PC-3 (cell line): Measurements from ENCODE around the gene PTCH1.

ENCODE experiments used
- CTCF ChIP-seq: fragments of 300-600 bp; sonication (generic); conservative IDR thresholded peaks from 2 replicates; pipeline ENCODE4 v1.5.1; 2017; ENCODE audit warnings: antibody characterized with exemption, low read depth, mild to moderate bottlenecking, low read length
- EZH2 ChIP-seq: fragments of 300-600 bp; sonication (generic); IDR thresholded peaks from one replicate; pipeline ENCODE4 v1.6.1; 2017; ENCODE audit warnings: antibody characterized with exemption, mild to moderate bottlenecking, low read length; ENCODE audit not compliant: unreplicated experiment
- EZH2phosphoT487 ChIP-seq: fragments of 300-600 bp; sonication (generic); IDR thresholded peaks from 2 replicates; pipeline ENCODE4 v1.6.1; 2018; ENCODE audit warnings: mild to moderate bottlenecking, antibody characterized with exemption, low read length, borderline replicate concordance

GRCh38 chr9:95425910-95426551 lies 90.7 kb downstream of the PTCH1 start:
- no peak for TF ChIP-seq CTCF
- TF ChIP-seq EZH2phosphoT487 = no peak
- TF ChIP-seq EZH2 = no peak
